ENCODE results near the gene ZNF467. TPM values are rescaled to one million over a fixed set of nuclear protein-coding genes. Genes with fewer than 3 reads are reported as not detected.

The ZNF467 gene
- total and polyA plus RNA-seq, 9 donors: 2.3 to 23.7 (median 11.4) TPM

DNA sequence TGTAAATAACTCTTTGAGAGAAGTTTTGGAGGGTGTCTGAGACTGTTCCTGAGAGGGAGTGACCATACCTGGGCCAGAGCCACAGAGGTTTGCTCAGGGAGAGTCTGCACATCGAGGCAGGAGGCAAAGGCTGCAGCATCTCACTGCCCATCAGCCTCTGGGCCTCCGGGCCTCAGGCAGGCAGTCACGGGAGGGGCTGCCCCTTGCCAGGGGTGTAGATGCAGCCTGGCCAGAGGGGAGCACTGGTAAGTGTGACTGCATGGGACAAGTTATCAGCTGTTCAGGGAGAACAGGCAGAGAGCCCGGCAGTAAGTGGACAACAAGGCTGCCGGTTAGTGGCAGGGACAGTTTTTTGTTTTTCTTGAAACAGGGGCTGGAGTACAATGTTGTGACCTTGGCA is 55.9 kb downstream of the ZNF467 start:
- DNase-seq: no peak
- H3K27ac ChIP-seq: no peak overlapping the region
- no peaks in the 10 kb centered on the region for H3K9me3 ChIP-seq
- WGBS, 3 donors: 59 to 76% (median 59%) methylated on average over 5 of the region's 5 CpGs
- peaks cover 6% of the 10 kb centered on the region for H3K4me1 ChIP-seq (ENCODE audit: insufficient read depth)
- TF ChIP-seq, protein P1, sequence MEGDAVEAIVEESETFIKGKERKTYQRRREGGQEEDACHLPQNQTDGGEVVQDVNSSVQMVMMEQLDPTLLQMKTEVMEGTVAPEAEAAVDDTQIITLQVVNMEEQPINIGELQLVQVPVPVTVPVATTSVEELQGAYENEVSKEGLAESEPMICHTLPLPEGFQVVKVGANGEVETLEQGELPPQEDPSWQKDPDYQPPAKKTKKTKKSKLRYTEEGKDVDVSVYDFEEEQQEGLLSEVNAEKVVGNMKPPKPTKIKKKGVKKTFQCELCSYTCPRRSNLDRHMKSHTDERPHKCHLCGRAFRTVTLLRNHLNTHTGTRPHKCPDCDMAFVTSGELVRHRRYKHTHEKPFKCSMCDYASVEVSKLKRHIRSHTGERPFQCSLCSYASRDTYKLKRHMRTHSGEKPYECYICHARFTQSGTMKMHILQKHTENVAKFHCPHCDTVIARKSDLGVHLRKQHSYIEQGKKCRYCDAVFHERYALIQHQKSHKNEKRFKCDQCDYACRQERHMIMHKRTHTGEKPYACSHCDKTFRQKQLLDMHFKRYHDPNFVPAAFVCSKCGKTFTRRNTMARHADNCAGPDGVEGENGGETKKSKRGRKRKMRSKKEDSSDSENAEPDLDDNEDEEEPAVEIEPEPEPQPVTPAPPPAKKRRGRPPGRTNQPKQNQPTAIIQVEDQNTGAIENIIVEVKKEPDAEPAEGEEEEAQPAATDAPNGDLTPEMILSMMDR (IDR thresholded peaks at IDR 0.05): no peak
- H3K27me3 ChIP-seq: no peaks in the 10 kb centered on the region
- intact Hi-C loops (cut with DNase I): loop anchor here in 2 of 4 donors (5.0 to 10.0 kb wide), 2 partner anchors 563 to 680 kb away; no protein-coding TSS in a partner anchor
- no peak overlapping the region for H3K4me3 ChIP-seq
- no peaks in the 10 kb centered on the region for H3K36me3 ChIP-seq

DNA sequence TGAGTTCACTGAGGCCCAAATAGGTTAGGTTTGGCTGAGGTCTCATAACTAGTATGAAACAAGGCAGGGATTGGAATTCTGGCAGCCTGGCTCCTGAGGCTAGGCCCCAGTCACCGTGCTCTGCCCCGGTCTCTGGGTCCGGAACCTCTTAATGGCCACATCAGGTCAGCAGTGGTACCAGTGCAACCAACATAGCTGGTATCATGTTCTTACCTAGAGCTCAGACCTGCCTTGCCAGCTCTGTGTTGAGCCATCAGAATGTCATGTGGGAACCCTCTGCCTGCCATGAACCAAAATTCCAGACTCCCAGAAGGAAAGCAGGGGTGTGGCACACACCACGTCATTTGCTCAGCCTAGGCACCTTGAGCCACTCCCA is 56.5 kb downstream of the ZNF467 start:
- TF ChIP-seq EP300 (IDR thresholded peaks at IDR 0.05) (no peak), POLR2A (IDR thresholded peaks at IDR 0.05) (no peak)
- TF ChIP-seq, protein P1 (IDR thresholded peaks at IDR 0.05): no peak
- Histone ChIP-seq H3K36me3 (no peaks in the 10 kb centered on the region), H3K4me1 (ENCODE audit: insufficient read depth) (peaks cover 6% of the 10 kb centered on the region), H3K4me3 (no peak overlapping the region), H3K9me3 (no peaks in the 10 kb centered on the region), H3K27ac (no peak overlapping the region), H3K27me3 (no peaks in the 10 kb centered on the region)
- 80 to 90% (median 89%) methylated on average over 4 of the region's 4 CpGs for WGBS, 3 donors
- intact Hi-C loops (cut with DNase I): loop anchor here in 2 of 4 donors (5.0 to 10.0 kb wide), 2 partner anchors 562 to 680 kb away; no protein-coding TSS in a partner anchor
- no peak for DNase-seq

DNA sequence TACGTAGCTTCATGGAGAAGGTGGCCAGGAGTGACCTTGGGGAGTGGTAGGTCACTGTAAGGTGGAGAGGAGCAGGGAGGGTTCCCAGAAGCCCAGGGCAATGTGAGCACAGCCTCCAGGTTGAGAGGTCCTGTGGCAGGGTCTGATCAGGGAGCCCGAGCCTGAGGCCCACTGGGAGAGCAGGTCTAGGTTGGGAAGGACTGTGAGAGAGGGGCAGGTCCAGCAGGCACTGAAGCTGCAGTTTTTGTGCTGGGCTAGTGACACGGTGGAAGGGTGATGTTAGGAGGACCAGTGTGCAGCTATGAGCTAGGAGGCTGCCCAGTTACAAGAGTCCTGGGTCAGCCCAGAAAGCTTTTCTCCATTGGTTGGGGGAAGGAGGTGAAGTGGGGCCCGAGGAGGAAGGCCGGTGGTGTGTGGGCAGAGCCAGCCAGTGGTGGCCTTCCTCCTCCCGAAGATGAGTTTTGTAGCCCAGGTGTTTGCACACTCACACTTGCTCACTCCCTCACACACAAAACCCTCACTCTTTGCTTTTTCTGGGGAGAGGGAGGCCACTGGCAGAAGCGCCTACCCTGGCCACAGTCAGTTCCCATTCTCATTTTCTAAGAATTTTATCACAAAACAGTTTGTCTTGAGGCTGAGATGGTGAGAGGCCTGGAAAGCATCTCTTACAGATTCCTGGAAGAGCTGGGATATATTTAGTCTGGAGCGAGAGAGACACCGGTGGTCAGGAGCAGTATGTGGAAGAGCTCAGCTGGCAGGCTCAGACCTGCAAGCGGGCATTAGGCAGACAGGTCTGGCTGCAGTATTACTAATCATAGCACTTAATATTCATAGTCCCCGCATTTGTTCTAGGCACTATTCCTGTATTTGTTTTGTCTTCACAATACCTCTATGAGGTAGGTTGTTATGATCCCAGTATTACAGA is 57.1 kb downstream of the ZNF467 start:
- H3K27ac ChIP-seq: peak overlapping the region in 1 of 2 donors; percentile 24

DNA sequence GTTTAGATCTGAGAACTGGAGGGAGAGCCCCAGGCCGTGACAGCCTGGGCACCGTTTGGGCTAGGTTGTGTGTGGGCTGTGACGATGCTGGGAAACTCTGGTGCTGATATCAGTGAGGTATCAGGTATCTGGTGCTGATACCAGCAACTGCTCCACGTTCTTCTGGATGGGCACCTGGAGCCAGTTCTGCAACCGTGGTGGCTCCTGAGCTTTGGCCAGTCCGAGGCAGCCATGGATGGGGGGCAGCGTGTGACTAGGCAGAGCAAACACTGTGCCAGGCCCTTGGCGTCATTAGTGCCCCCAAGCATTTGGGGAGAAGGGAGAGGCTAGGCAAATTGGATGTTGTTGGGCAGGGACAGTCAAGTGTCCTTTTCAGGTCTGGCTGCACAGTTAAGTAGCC is 57.9 kb downstream of the ZNF467 start:
- Histone ChIP-seq H3K4me1 (ENCODE audit: insufficient read depth) (peaks cover 6% of the 10 kb centered on the region), H3K36me3 (no peaks in the 10 kb centered on the region), H3K9me3 (peaks cover 0 to 3% of the 10 kb centered on the region in 2 donors), H3K27ac (peak overlapping the region; percentile 34 to 70), H3K4me3 (peak overlapping the region; percentile 56), H3K27me3 (no peaks in the 10 kb centered on the region)
- 29 to 39% (median 33%) methylated on average over 8 of the region's 8 CpGs for WGBS, 3 donors
- TF ChIP-seq EP300 (IDR thresholded peaks at IDR 0.05): no peak
- TF ChIP-seq, protein P1 (IDR thresholded peaks at IDR 0.05): no peak
- no peak for DNase-seq
- intact Hi-C loops (cut with DNase I): loop anchor here in 2 of 4 donors (5.0 to 10.0 kb wide), 2 partner anchors 561 to 682 kb away; no protein-coding TSS in a partner anchor

More for the DNA sequence above, 57.1 kb downstream of the ZNF467 start:
- H3K27me3 ChIP-seq: no peaks in the 10 kb centered on the region
- H3K9me3 ChIP-seq: no peaks in the 10 kb centered on the region
- H3K36me3 ChIP-seq: no peaks in the 10 kb centered on the region
- no peak overlapping the region for H3K4me3 ChIP-seq
- WGBS, 3 donors: 48 to 63% (median 54%) methylated on average over 11 of the region's 11 CpGs
- TF ChIP-seq EP300 (IDR thresholded peaks at IDR 0.05) (no peak), POLR2A (IDR thresholded peaks at IDR 0.05) (no peak)
- TF ChIP-seq, protein P1 (IDR thresholded peaks at IDR 0.05): no peak
- DNase-seq: no peak
- intact Hi-C loops (cut with DNase I): loop anchor here in 2 of 4 donors (5.0 to 10.0 kb wide), 2 partner anchors 561 to 681 kb away; no protein-coding TSS in a partner anchor
- peaks cover 6% of the 10 kb centered on the region for H3K4me1 ChIP-seq (ENCODE audit: insufficient read depth)

Data from ovary (tissue), 9 donors.